ENCODE measurements around the gene SERP2. TPM values are rescaled to one million over a fixed set of nuclear protein-coding genes. Genes with fewer than 3 reads are reported as not detected.

The SERP2 gene
- total and polyA plus RNA-seq, 2 of the 13 experiments (the other 11 are each of a cell fraction or from before 2014, with no cell fraction given): not detected

GRCh38 chr13:44347301-44347700 lies 26.3 kb upstream of the SERP2 start:
- no peak for TF ChIP-seq ZMAT5 (CRISPR knock-in tag; IDR thresholded peaks at IDR 0.05; ENCODE audit: borderline replicate concordance, low read depth)
- no peak for TF ChIP-seq SAFB2 (CRISPR knock-in tag; IDR thresholded peaks at IDR 0.05; ENCODE audit: borderline replicate concordance, low read depth)
- no peak for TF ChIP-seq NR3C1 (CRISPR knock-in tag; IDR thresholded peaks at IDR 0.05)
- no peak for TF ChIP-seq HNRNPH1 (optimal IDR thresholded peaks at IDR 0.05; ENCODE audit: low read depth, low read length)
- no peak for TF ChIP-seq CC2D1A (CRISPR knock-in tag; IDR thresholded peaks at IDR 0.05)
- no peak for TF ChIP-seq NFIB (CRISPR knock-in tag; IDR thresholded peaks at IDR 0.05; ENCODE audit: borderline replicate concordance)
- no peak for TF ChIP-seq ZNF766 (CRISPR knock-in tag; IDR thresholded peaks at IDR 0.05; ENCODE audit: borderline replicate concordance)
- TF ChIP-seq HNF1B (CRISPR knock-in tag; IDR thresholded peaks at IDR 0.05): no peak
- TF ChIP-seq ATF7 (IDR thresholded peaks at IDR 0.05): no peak
- no peak for TF ChIP-seq ATF7 (CRISPR knock-in tag; IDR thresholded peaks at IDR 0.05)
- TF ChIP-seq ZNF547 (CRISPR knock-in tag; IDR thresholded peaks at IDR 0.05): no peak
- no peak for TF ChIP-seq ZNF740 (CRISPR knock-in tag; IDR thresholded peaks at IDR 0.05)
- no peak for TF ChIP-seq PCBP1 (IDR thresholded peaks at IDR 0.05; ENCODE audit: borderline replicate concordance, low read depth, low read length)
- ChIA-PET POLR2A (no interaction called here), CTCF (ENCODE audit: low intra/inter-chr PET ratio, low total read pairs) (no interaction called here)
- Histone ChIP-seq H3K36me3 (replicated peaks in 1 of 2; ENCODE audit: control insufficient read depth in 1 of 2, insufficient read depth in 2 of 2, low read length in 2 of 2) (no peaks in the 10 kb centered on the region), H3K27me3 (ENCODE audit: control insufficient read depth in 1 of 2, insufficient read depth in 2 of 2, low read length in 2 of 2) (no peaks in the 10 kb centered on the region), H2AFZ (ENCODE audit: low read length) (no peak overlapping the region), H3K79me2 (ENCODE audit: insufficient read depth, low read length) (no peaks in the 10 kb centered on the region), H4K20me1 (ENCODE audit: insufficient read depth, low read length) (no peaks in the 10 kb centered on the region), H3K27ac (ENCODE audit: extremely low read length, insufficient read depth, low read length) (no peak overlapping the region), H3K9me3 (ENCODE audit: low read length) (no peaks in the 10 kb centered on the region), H3K4me2 (ENCODE audit: low read depth, low read length) (no peak overlapping the region), H3K4me1 (ENCODE audit: insufficient read depth, low read length) (peaks cover 13% of the 10 kb centered on the region; the same call in 1 of the 2 replicates), H3K9ac (ENCODE audit: insufficient read depth, low read depth, low read length) (no peak overlapping the region), H3K4me3 (replicated peaks in 1 of 3; ENCODE audit: insufficient read depth in 1 of 3, low read depth in 2 of 3, low read length in 3 of 3) (no peak overlapping the region)
- DNase-seq (ENCODE audit: low spot score) (no peak), ATAC-seq (no peak), FAIRE-seq (no peak)
- in situ Hi-C loops (cut with HindIII; ENCODE audit: extremely low pct_ligation_motif_present, low pct_unique_long_range_greater_than_20kb): no loop called here
- whole genome bisulfite sequencing (ENCODE audit: low lambda C conversion rate): 50% methylated on average over 2 of the region's 2 CpGs
- intact Hi-C loops (cut with micrococcal nuclease; ENCODE audit: unreplicated experiment): no loop called here
- no TSS peak for BruUV-seq (replicated peaks)

All from HepG2 (cell line).